GM06990 (cell line): ENCODE data around the gene NMRK1.

ENCODE experiments used
- DNase-seq: peaks from one replicate; pipeline ENCODE4 v3.0.0-alpha.2; 2011; ENCODE audit not compliant: insufficient read length; ENCODE audit errors: extremely low read depth
- H3K27me3 ChIP-seq: replicated peaks from 2 replicates; pipeline ENCODE4 v1.6.0; 2011; ENCODE audit warnings: low read length; ENCODE audit not compliant: control insufficient read depth, insufficient read depth
- H3K36me3 ChIP-seq: 2 replicates; pipeline ENCODE4 v1.5.1; 2011; ENCODE audit warnings: low read length; ENCODE audit not compliant: control insufficient read depth, insufficient read depth
- H3K4me3 ChIP-seq: replicated peaks from 2 replicates; pipeline ENCODE4 v1.5.1; 2011; ENCODE audit warnings: low read depth, mild to moderate bottlenecking, control low read depth, low read length
- TF ChIP-seq, protein P1 (sequence below): IDR thresholded peaks from 2 replicates; pipeline ENCODE4 v1.5.1; 2011; ENCODE audit warnings: low read length, control low read depth, mild to moderate bottlenecking, inconsistent platforms; ENCODE audit not compliant: insufficient read depth, poor library complexity, severe bottlenecking

The NMRK1 gene

GRCh38 chr9:75027187-75028107 lies 60.5 kb downstream of the NMRK1 start:
- DNase-seq: peak; percentile 80
- Histone ChIP-seq H3K27me3 (no peaks in the 10 kb centered on the region), H3K4me3 (peak overlapping the region; percentile 78), H3K36me3 (no peaks in the 10 kb centered on the region)
- TF ChIP-seq, protein P1, sequence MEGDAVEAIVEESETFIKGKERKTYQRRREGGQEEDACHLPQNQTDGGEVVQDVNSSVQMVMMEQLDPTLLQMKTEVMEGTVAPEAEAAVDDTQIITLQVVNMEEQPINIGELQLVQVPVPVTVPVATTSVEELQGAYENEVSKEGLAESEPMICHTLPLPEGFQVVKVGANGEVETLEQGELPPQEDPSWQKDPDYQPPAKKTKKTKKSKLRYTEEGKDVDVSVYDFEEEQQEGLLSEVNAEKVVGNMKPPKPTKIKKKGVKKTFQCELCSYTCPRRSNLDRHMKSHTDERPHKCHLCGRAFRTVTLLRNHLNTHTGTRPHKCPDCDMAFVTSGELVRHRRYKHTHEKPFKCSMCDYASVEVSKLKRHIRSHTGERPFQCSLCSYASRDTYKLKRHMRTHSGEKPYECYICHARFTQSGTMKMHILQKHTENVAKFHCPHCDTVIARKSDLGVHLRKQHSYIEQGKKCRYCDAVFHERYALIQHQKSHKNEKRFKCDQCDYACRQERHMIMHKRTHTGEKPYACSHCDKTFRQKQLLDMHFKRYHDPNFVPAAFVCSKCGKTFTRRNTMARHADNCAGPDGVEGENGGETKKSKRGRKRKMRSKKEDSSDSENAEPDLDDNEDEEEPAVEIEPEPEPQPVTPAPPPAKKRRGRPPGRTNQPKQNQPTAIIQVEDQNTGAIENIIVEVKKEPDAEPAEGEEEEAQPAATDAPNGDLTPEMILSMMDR: no peak

GRCh38 chr9:75023846-75024245 lies 64.1 kb downstream of the NMRK1 start:
- DNase-seq: no peak
- no peaks in the 10 kb centered on the region for H3K27me3 ChIP-seq
- TF ChIP-seq, protein P1: no peak
- H3K36me3 ChIP-seq: no peaks in the 10 kb centered on the region
- no peak overlapping the region for H3K4me3 ChIP-seq

GRCh38 chr9:75019654-75020053 lies 68.3 kb downstream of the NMRK1 start:
- no peak overlapping the region for H3K4me3 ChIP-seq
- H3K27me3 ChIP-seq: no peaks in the 10 kb centered on the region
- no peak for DNase-seq
- TF ChIP-seq, protein P1: no peak
- no peaks in the 10 kb centered on the region for H3K36me3 ChIP-seq

DNA sequence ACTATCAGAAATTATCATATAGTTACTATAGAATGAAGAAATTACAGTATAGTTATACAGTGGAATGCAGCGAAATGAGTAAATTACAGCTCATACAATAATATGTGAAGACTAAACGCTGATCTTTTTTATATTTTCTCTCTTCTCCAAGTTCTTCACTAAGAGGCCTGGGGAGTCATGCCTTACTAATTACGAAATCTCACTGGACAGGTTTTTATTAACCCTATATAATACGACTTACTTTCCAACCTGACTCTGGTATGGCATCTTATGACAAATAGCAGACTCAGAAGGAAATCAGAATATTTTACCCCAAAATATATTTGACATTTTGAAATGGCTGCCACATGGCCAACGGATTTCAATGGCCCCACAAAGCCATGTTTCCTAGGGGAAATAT lies 68.9 kb downstream of the NMRK1 start:
- no peaks in the 10 kb centered on the region for H3K36me3 ChIP-seq
- no peak overlapping the region for H3K4me3 ChIP-seq
- DNase-seq: no peak
- TF ChIP-seq, protein P1: no peak
- no peaks in the 10 kb centered on the region for H3K27me3 ChIP-seq

- TF ChIP-seq, protein P1: no peak
- no peak overlapping the region for H3K4me3 ChIP-seq
- no peaks in the 10 kb centered on the region for H3K36me3 ChIP-seq
- no peaks in the 10 kb centered on the region for H3K27me3 ChIP-seq
- no peak for DNase-seq
Measured at GRCh38 chr9:75017378-75017777, 70.6 kb downstream of the NMRK1 start.
